ENCODE measurements around the gene ZFYVE28.

ZFYVE28 gene

GRCh38 chr4:2259036-2259540 lies 159.4 kb downstream of the ZFYVE28 start:
- no peak for TF ChIP-seq CTCF (IDR thresholded peaks at IDR 0.05; ENCODE audit: control extremely low read depth, extremely low read depth, low read depth, missing control alignments)
- POLR2A ChIA-PET: interaction anchor here (1.3 to 1.7 kb wide), 2 partner anchors 11 to 17 kb away, joined by 4 to 5 read pairs; partner anchors contain the start of genes HAUS3 and POLN

GRCh38 chr4:2258091-2259035 lies 160.1 kb downstream of the ZFYVE28 start:
- CTCF ChIA-PET: interaction anchor here (0.8 to 1.6 kb wide), 4 partner anchors 9 to 38 kb away, joined by 3 read pairs; no protein-coding TSS in a partner anchor
- no peak for TF ChIP-seq CTCF (IDR thresholded peaks at IDR 0.05; ENCODE audit: control extremely low read depth, extremely low read depth, low read depth, missing control alignments)
- POLR2A ChIA-PET: interaction anchor here (0.6 to 1.7 kb wide), 3 partner anchors 10 to 239 kb away, joined by 3 to 5 read pairs (median 4); partner anchors contain the start of genes HAUS3 and POLN
- DNase-seq (ENCODE audit: extremely low spot score): no peak

More at GRCh38 chr4:2259036-2259540, 159.4 kb downstream of the ZFYVE28 start:
- CTCF ChIA-PET: no interaction called here
- DNase-seq (ENCODE audit: extremely low spot score): no peak

GRCh38 chr4:2257361-2258081 lies 160.9 kb downstream of the ZFYVE28 start:
- POLR2A ChIA-PET: interaction anchor here (0.6 to 1.7 kb wide), 4 partner anchors 9 to 238 kb away, joined by 3 to 5 read pairs (median 4); partner anchors contain the start of genes HAUS3 and POLN
- no peak for DNase-seq (ENCODE audit: extremely low spot score)

GRCh38 chr4:2256781-2257191 lies 161.7 kb downstream of the ZFYVE28 start:
- ChIA-PET POLR2A (interaction anchor here (0.6 kb wide), 1 partner anchor 19 kb away, joined by 3 read pairs; no protein-coding TSS in a partner anchor), CTCF (interaction anchor here (1.5 to 1.6 kb wide), 2 partner anchors 19 to 36 kb away, joined by 3 read pairs; no protein-coding TSS in a partner anchor)
- no peak for TF ChIP-seq CTCF (IDR thresholded peaks at IDR 0.05; ENCODE audit: control extremely low read depth, extremely low read depth, low read depth, missing control alignments)
- no peak for DNase-seq (ENCODE audit: extremely low spot score)

More at GRCh38 chr4:2257361-2258081, 160.9 kb downstream of the ZFYVE28 start:
- CTCF ChIA-PET: interaction anchor here (0.8 to 1.6 kb wide), 4 partner anchors 8 to 37 kb away, joined by 3 read pairs; no protein-coding TSS in a partner anchor
- TF ChIP-seq CTCF (IDR thresholded peaks at IDR 0.05; ENCODE audit: control extremely low read depth, extremely low read depth, low read depth, missing control alignments): no peak

- no peak for DNase-seq (ENCODE audit: extremely low spot score)
- no peak for TF ChIP-seq CTCF (IDR thresholded peaks at IDR 0.05; ENCODE audit: control extremely low read depth, extremely low read depth, low read depth, missing control alignments)
- ChIA-PET CTCF (no interaction called here), POLR2A (no interaction called here)
These were observed 162.2 kb downstream of the ZFYVE28 start for GRCh38 chr4:2256156-2256731.
